Esophagus muscularis mucosa (tissue), 4 donors: ENCODE measurements around the gene PHYHD1.

ENCODE experiments used
- CTCF ChIP-seq, 3 experiments: fragments of 200-600 bp in 2 of 3; fragments of 450-650 bp in 1 of 3; sonication (generic) in 2 of 3; IDR thresholded peaks; one replicate each; pipeline ENCODE4 v1.5.1; 2017 to 2019; ENCODE audit warnings: antibody characterized with exemption in 3 of 3, mild to moderate bottlenecking in 2 of 3, moderate library complexity in 1 of 3
- EP300 ChIP-seq: sonication (generic); formaldehyde crosslinking; IDR thresholded peaks from one replicate; pipeline ENCODE4 v1.6.1; 2017; ENCODE audit warnings: antibody characterized with exemption
- POLR2A ChIP-seq: fragments of 450-650 bp; IDR thresholded peaks from one replicate; pipeline ENCODE4 v1.6.1; 2017; ENCODE audit warnings: antibody characterized with exemption, moderate library complexity, mild to moderate bottlenecking, low read depth
- POLR2AphosphoS5 ChIP-seq, 2 donors: sonication (generic); formaldehyde crosslinking; IDR thresholded peaks; one replicate each; pipeline ENCODE4 v1.6.1; 2017; ENCODE audit warnings: antibody characterized with exemption in 2 of 2

- TF ChIP-seq POLR2AphosphoS5 (IDR thresholded peaks at IDR 0.05) (no peak), CTCF (IDR thresholded peaks at IDR 0.05) (no peak), EP300 (no peak), POLR2A (no peak)
These were observed 1.2 kb upstream of the PHYHD1 start for GRCh38 chr9:128919402-128920089.
